HG03135 (cell line): ENCODE data around the gene OSBPL9.
"Not testable (repeated sequence)": the region's sequence is repeated elsewhere in the genome, so short reads cannot be mapped to it uniquely, and the experiment has no call there.

Experiments
- ATAC-seq: cut with Tn5 transposase; IDR thresholded peaks from one replicate; pipeline ENCODE4 v1.9.1; 2021; ENCODE audit warnings: mild to moderate bottlenecking, moderate library complexity; ENCODE audit not compliant: unreplicated experiment

The OSBPL9 gene

DNA sequence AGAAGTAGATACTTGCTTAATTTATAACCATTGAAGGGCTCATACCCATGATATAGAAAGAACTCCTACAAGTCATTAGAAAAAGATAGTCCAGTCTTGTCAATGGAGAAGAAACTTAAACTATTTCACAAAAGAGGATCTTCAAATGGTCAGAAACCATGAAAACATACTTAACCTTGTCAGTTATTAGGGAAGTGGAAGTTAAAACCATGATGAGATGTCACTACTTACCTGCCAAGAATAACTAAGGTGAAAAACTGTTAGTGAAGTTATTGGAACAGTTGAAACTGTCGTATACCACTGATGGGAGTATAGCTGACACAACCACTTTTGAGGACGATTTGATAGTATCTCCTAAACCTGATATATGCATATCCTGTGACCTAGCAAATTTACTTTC lies 46.8 kb downstream of the OSBPL9 start:
- no peak for ATAC-seq

DNA sequence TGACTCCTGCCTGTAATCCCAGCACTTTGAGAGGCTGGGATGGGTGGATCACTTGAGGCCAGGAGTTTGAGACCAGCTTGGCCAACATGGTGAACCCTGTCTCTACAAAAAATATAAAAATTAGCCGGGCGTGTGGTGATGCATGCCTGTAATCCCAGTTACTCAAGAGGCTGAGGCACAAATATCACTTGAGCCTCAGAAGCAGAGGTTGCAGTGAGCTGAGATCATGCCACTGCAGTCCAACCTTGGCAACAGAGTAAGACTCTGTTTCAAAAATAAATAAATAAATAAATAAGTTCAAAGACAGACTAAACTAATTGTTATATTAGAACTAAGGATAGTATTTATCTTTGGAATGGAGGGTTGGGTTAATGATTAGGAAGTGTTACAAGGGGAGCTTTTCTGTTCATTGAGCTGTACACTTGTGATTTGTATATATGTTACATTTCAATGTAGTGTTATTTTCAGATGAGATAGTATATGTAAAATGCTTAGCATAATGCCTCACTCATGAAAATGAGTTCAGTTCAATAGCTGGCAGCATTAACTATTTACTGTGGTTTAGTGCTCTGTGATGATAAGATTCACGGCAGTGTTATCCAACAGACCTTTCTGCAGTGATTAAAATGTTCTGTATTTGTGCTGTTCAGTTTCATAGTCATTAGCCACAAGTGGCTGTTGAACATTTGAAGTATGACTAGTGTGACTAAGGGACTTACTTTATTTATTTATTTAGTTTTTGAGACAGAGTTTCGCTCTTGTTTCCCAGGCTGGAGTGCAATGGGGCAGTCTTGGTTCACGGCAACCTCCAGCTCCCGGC lies 47.7 kb downstream of the OSBPL9 start:
- ATAC-seq: no peak

DNA sequence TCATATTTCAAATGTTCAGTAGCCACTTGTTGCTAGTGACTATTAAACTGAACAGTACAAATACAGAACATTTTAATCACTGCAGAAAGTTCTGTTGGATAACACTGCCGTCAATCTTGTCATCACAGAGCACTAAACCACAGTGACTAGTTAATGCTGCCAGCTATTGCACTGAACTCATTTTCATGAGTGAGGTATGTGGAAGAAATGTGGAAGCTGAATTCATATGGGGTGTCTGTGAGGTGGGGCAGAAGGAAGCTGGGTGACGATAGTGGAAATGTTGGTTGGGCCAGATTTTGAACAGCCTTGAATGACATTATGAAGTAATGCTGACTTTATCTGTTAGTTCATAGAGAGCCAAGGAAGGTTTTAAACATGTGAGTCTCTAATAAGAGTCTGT lies 49.6 kb downstream of the OSBPL9 start:
- no peak for ATAC-seq

DNA sequence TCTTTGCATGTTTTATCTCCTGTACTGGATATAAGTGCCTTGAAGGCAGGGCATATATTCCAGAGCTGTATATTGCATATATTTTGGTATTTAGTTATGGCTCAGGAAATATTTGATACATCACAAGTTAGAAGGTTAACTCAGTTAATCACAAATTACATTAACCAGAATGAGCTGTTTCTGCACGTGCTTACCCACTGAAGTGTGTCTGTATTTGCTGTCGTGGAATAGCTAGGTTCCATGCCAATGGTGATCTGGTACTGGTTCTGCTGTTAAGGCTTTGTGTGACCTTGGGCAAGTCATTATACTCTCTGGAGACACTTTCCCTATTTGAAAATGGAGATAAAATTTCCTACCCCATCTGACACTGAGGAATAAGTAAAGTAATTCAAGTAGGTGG lies 50.7 kb downstream of the OSBPL9 start:
- no peak for ATAC-seq

DNA sequence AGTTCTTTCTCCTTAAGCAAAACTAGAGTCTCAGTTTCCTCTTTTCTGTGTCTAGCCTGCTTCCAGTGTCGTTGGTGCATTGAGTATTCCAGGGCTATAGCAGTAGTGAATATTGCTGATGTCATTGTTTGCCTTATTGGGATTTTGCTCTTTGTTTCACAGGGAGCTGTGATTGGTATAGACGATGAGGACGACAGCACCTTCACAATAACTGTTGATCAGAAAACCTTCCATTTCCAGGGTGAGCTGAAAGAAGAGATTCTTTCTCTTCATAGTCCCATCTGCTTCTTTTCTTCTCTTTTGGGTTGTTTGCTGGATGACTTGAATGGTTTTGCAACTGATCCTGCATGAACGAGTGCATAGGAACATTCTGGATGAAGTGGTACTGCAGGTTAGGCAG lies 52.4 kb downstream of the OSBPL9 start:
- no peak for ATAC-seq

DNA sequence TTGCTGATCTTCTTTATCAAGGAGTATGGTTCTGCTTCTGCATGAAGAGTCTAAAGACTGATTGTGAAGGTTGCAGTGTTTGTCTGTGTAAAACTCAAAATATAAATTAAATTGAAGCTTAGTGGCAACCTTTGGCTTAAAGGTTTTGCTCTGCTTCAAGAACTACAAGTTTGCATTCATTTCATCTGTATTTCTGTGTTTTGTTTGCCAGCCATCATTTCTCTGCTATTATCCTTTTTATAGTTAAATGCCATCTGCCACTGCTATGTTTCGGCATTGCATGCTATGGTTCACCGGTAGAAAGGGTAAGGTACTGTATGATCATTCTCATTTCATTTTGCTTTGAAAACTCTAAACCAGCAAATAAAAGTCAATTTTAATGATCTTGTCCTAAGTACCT lies 52.9 kb downstream of the OSBPL9 start:
- no peak for ATAC-seq

DNA sequence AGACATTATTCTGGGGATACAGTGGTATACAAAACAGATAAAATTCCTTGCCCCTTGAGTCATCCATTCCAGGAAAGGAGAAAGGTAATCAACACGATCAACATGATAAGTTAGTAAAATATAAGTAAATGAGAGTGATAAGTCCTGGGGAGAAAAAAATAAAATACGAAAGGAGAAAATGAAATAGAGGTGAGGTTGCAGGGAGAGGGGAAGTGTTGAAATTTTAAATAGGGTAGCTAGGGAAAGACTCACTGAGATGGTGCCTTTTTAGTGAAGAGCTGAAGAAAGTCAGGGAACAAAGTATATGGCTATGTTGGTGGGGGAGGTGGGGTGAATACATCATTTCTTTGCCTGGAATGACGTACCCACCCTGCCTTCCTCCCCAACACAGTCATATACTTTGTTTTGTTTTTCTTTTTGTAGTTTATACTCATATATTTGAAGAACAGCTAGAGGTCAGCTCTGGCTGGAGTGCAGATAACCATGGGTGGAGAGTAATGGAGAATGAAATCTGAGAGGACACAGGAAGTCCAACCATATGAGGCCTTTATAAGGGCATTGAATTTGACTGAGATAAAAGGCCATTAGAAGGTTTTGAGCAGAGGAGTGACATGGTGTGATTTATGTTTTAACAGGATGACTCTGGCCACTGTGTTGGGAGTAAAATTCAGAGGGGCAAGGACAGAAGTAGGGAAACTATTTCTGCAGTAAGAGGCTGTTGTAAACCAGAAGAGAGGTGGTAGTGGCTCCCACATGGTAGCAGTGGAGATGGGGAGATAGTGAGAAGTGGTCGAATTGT lies 54.8 kb downstream of the OSBPL9 start:
- no peak for ATAC-seq

DNA sequence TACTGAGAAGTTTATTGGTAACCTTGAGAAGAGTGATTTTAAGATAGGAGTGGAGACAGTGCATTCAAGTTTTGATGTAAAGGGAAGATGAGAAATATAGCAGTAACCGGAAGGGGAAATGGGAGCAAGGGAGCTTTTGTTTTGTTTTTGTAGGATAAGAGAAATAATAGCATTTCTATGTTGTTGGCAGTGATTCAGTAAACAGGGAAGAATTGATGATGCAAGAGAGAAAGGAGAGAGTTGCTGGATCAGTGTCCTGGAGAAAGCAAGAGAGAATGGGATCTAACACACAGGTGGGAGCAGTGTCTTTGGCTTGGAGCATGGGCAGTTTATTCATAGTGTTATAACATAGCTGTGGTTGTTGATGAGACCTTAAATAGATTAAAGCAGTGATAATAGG lies 56.4 kb downstream of the OSBPL9 start:
- no peak for ATAC-seq

DNA sequence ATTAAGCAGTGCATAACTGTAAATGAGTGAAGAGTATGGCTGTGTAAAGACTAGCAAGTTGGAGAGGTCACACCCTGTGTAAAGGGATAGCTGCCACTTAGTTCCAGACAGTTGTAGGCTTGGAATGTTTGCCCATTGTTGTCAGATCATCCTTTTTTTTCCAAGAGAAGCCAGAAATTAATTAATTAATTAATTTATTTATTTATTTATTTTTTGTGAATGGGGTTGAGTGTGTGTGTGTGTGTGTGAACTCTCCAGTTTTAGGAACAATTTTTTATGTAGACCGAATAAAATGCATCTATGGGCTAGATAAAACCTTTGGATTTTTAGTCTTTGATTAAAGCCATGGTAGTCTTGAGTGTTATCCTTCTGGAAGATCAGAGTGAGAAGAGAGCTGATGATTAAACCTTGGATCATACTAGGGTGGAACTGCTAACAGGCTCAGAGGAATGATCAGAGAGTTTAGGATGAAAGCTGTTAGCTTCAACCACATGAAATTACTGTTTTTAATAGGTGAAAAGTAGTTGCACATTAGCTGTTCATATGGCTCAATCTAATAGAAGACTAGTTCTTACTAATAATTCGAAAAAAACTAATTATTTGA lies 58.4 kb downstream of the OSBPL9 start:
- no peak for ATAC-seq

DNA sequence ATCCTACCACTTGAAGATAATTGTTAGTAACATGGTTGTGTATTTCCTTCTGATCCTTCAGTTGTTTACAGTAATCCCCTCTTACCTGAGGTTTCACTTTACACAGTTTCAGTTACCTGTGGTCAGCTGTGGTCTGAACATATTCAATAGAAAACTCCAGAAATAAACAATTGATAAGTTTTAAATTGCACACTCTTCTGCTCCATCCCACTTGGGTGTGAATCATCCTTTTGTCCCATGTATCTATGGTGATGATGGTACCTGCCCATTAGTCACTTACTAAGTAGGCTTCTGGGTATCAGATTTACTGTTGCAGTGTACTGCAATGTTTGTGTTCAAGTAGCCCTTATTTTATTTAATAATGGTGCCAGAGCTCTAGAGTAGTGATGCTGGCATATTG lies 62.5 kb downstream of the OSBPL9 start:
- ATAC-seq: no peak

DNA sequence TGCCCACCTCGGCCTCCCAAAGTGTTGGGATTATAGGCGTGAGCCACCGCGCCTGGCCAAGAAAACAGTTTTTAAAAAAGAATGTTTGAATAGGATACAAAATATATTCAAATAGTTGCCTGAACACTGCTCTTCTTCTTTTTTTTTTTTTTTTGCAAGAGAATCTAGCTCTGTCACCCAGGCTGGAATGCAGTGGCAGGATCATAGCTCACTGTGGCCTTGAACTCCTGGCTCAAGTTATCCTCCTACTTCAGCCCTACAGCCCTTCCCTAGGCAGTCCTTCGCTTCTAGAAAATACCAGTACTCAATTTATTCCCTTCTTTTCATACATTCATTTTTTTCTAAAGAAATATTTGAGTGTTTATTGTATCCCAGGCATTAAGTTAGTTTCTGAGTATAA lies 67.9 kb downstream of the OSBPL9 start:
- no peak for ATAC-seq

DNA sequence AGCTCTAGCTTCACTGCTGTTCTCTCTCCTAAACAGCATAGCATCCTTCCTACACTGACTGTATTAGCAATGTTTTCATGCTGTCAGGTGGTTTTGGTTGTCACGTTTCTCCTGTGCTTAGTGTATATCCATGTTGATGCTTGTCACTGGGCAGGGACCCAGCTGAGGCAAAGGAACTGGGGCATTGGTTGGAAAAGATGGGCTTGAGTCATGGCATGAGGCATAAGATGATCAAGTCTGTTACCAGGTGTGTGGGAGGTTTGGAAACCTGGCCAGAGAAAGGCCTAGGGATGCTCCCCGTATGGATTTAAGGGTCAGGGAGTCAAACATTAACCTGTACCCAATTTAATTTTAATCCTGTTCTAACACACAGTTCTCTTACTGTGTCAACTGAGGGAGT lies 69.6 kb downstream of the OSBPL9 start:
- ATAC-seq: no peak

DNA sequence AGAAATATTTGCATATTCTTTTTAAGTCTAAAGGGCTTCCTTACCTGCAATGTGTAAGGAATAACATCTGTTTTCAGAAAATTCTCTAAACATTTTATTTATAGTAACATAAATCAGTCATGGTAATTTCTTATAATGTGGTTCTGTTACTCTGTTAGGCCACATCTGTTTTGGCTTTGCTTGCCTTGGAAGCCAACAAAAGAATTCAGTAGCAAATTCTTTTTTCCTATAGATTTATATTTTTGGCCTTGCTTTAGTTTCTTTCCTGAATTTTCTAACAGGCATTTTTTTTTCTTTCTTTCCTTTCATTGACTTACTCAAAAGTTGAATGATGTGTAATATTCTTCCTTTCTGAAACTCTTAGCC lies 72.2 kb downstream of the OSBPL9 start:
- ATAC-seq: no peak

DNA sequence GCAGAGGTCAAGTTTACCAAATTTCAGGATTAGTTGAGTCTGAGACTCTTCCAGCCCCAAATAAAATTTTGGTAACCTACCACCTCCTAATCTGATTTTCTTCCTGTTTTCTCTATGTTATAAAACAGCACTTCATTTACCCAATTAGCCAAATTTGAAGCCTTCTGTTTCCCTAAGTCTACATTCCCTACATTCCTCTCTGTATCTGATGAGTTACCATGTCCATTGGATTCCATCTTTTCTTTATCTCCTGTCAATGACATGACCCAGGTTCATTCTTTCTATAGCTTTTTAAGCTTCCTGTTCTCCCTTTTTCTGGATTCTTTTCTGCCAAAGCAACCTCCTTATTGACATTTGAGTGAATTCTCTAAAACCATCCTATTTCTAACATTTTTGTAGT lies 72.8 kb downstream of the OSBPL9 start:
- no peak for ATAC-seq

DNA sequence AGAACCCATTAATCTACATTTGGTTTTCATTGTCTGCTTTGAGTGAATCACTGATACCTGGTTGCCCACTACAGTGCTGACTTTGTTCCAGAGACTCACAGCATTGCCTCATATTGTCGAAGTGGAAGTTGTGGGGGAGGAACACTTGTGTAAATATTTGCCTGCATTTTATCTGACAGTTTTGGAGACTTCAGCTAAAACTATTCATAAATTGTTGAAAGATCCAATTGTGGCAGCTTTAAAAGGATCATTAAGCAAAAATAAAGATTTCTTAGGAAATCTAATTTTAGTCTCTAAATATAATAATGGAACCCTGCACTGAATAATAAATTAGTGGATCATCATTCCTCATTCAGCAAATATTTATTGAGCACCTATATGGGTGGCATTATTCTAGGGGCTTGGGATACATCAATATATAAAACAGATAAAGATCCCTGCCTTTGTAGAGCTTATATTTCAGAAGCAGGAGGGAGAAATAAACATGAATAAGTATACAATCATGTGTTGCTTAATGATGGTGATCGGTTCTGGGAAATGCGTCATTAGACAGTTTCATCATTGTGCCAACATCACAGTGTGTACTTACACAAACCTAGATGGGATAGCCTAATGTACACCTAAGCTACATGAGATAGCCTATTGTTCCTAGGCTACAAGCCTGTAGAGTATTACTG lies 73.5 kb downstream of the OSBPL9 start:
- ATAC-seq: no peak

DNA sequence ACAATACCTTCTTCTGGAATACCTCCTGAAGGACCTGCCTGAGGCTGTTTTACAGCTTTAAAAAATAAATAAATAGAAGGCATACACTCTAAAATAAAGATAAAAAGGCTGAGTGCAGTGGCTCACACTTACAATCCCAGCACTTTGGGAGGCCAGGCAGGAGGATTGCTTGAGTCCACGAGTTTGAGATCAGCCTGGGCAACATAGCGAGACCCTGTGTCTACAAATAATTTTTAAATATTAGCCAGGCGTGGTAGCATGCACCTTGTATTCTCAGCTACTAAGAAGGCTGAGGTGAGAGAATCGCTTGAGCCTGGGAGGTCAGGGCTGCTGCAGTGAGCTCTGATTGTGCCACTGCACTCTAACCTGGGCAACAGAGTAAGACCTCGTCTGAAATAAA lies 75.0 kb downstream of the OSBPL9 start:
- no peak for ATAC-seq

DNA sequence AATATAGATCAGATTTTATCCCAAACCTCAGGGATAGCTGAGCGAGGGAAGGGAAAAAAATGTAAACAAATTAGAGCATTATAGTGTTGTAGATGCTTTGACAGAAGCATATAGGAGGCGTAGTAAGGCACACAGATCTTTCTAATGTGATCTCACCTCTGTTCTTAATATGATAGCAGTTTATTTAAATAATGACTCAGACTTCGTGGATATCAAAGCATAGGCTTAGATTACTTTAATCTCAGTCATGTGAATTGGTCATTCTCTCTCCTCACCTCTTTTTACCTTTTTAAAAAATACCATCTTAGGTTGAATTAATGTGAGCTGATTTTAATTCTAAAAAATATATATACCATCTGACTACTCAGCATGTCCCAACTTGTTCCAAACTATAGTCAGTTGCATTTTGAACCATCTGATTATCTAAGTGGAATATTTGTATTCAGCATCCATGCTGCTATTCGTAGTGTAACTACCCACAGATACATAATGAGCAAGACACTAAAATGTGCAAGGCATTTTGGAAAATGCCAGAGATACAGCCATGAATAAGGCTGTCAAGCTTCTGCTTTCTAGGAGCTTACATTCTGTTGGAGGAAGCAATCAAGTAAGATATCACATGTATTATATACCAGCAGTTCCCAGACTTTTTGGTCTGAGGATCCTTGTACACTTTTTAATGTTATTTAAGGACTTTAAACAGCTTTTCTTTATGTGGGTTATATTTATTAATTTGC lies 76.7 kb downstream of the OSBPL9 start:
- ATAC-seq: no peak

DNA sequence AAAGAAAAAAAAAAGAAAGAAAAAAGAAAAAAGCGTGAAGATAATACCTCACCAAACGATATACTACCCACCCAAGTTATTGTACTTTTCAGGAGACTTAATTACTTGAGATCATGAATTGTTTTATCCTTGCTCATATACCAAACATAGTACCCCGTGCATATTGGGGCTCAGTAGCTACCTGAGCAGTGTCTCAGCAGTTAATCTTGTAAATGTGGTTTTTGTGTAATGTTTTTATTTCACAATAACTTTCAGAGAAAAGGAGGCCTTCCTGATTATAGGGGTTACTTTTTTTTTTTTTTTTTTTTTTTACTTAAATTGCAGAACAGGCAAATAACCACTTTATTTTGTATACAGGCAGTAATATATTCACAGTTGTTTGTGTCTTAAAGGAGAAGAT lies 80.3 kb downstream of the OSBPL9 start:
- ATAC-seq: no peak

DNA sequence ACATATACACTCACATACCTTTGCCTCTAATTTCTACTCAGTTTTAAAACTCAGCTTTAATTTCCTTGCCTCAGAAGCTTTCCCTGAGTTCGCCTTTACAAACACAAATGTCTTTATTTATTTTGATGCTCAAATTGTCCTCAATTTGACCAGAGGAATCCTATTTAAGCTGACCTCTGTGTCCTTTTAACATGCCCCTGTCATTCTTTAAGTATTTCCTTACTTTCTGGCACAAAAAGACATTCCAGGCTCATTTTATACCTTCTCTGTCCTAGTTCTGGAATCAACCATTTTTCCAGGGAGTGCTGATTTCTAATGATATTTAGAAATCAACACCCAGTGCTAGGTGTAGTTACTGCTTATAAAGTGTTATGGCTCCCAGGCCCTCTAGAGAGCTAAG lies 82.5 kb downstream of the OSBPL9 start:
- no peak for ATAC-seq

DNA sequence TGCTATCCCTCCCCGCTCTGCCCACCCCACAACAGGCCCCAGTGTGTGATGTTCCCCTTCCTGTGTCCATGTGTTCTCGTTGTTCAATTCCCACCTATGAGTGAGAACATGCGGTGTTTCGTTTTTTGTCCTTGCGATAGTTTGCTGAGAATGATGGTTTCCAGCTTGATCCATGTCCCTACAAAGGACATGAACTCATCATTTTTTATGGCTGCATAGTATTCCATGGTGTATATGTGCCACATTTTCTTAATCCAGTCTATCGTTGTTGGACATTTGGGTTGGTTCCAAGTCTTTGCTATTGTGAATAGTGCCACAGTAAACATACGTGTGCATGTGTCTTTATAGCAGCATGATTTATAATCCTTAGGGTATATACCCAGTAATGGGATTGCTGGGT lies 84.9 kb downstream of the OSBPL9 start:
- not testable (repeated sequence) for ATAC-seq

DNA sequence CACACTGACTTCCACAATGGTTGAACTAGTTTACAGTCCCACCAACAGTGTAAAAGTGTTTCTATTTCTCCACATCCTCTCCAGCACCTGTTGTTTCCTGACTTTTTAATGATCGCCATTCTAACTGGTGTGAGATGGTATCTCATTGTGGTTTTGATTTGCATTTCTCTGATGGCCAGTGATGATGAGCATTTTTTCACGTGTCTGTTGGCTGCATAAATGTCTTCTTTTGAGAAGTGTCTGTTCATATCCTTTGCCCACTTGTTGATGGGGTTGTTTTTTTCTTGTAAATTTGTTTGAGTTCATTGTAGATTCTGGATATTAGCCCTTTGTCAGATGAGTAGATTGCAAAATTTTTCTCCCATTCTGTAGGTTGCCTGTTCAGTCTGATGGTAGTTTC lies 85.3 kb downstream of the OSBPL9 start:
- ATAC-seq: not testable (repeated sequence)
